Osteocyte (in vitro differentiated cells): ENCODE results near the gene DCAF10. TPM values are rescaled to one million over a fixed set of nuclear protein-coding genes. Genes with fewer than 3 reads are reported as not detected.
"Not testable (repeated sequence)": the region's sequence is repeated elsewhere in the genome, so short reads cannot be mapped to it uniquely, and the experiment has no call there.

Experiments
- DNase-seq: peaks from one replicate; pipeline ENCODE4 v3.0.0; 2021; ENCODE audit warnings: mixed read lengths; ENCODE audit not compliant: unreplicated experiment; ENCODE audit errors: extremely low spot score
- H3K27ac Mint-ChIP-seq: one replicate; pipeline ENCODE4 v1.8.0; 2021; ENCODE audit warnings: mild to moderate bottlenecking, mixed read lengths; ENCODE audit not compliant: unreplicated experiment
- H3K27me3 Mint-ChIP-seq: one replicate; pipeline ENCODE4 v1.8.0; 2021; ENCODE audit warnings: mixed read lengths; ENCODE audit not compliant: unreplicated experiment
- H3K36me3 Mint-ChIP-seq: one replicate; pipeline ENCODE4 v1.8.0; 2021; ENCODE audit warnings: mixed read lengths; ENCODE audit not compliant: unreplicated experiment
- H3K4me1 Mint-ChIP-seq: one replicate; pipeline ENCODE4 v1.8.0; 2021; ENCODE audit warnings: mixed read lengths; ENCODE audit not compliant: unreplicated experiment
- H3K4me3 Mint-ChIP-seq: one replicate; pipeline ENCODE4 v1.8.0; 2021; ENCODE audit warnings: mild to moderate bottlenecking, moderate library complexity, mixed read lengths; ENCODE audit not compliant: unreplicated experiment
- H3K9me3 Mint-ChIP-seq: one replicate; pipeline ENCODE4 v1.8.0; 2021; ENCODE audit warnings: mixed read lengths; ENCODE audit not compliant: unreplicated experiment
- total RNA-seq: library from RNA; stranded (reverse); gene quantifications from 2 replicates; pipeline ENCODE4 v1.2.1, GENCODE V29; 2021
- TF ChIP-seq, protein P1 (sequence below): fragments of 200-600 bp; sonication (generic); IDR thresholded peaks from 2 replicates; pipeline ENCODE4 v1.5.0; 2021; ENCODE audit warnings: antibody characterized with exemption, mild to moderate bottlenecking, moderate library complexity

The DCAF10 gene
- total RNA-seq, 1 donor from 2014 or later, result 27.7 TPM

DNA sequence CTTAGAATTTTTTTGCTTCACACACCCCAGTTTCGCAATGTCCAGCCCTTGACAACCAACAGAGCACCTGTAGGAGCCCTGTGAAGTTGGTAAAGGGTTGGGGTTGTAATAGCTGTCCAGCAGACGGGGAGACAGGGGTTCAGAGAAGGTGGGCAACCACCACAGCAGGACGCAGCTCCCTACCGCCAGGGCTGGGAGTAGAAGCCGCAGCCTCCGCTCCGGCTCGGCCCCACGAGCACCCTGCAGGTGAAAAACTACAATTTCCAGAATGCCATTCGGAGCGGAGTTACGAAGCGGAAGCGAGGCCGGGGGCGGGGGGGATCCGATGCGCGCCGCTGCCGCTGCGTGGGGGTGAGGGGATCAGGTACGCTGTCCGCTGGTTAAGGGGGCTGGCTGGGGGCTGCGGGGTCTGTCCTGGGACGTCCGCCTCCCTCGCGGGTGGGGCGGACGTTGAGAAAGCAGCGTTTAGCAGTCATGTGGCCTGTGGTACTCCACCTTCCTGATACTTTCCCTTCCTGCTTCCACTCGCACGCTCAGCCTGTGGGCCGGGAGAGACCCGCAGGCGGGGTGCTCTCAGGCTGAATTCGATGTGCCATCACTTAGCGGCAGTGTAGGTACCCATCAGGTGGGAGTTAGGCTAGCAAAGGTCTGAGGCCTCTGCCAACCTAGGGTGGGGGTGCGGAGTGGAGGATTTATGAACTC, 47.0 kb upstream of the DCAF10 start, which contains the start of gene TRMT10B:
Gene TRMT10B (plus strand): TSS at position 317 of the 702 bp plus-strand sequence. CDS start 8,127 bp downstream, outside the sequence.
- Mint-ChIP-seq H3K27me3 (peaks cover 3% of the 10 kb centered on the region), H3K9me3 (no peaks in the 10 kb centered on the region), H3K4me3 (peak within 1 kb of the TSS; percentile 99), H3K36me3 (peaks cover 6% of the 10 kb centered on the region), H3K27ac (peak within 1 kb of the TSS; percentile 97), H3K4me1 (peaks cover 10% of the 10 kb centered on the region)
- peak; percentile 89 for DNase-seq
- TF ChIP-seq, protein P1, sequence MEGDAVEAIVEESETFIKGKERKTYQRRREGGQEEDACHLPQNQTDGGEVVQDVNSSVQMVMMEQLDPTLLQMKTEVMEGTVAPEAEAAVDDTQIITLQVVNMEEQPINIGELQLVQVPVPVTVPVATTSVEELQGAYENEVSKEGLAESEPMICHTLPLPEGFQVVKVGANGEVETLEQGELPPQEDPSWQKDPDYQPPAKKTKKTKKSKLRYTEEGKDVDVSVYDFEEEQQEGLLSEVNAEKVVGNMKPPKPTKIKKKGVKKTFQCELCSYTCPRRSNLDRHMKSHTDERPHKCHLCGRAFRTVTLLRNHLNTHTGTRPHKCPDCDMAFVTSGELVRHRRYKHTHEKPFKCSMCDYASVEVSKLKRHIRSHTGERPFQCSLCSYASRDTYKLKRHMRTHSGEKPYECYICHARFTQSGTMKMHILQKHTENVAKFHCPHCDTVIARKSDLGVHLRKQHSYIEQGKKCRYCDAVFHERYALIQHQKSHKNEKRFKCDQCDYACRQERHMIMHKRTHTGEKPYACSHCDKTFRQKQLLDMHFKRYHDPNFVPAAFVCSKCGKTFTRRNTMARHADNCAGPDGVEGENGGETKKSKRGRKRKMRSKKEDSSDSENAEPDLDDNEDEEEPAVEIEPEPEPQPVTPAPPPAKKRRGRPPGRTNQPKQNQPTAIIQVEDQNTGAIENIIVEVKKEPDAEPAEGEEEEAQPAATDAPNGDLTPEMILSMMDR, result no peak

DNA sequence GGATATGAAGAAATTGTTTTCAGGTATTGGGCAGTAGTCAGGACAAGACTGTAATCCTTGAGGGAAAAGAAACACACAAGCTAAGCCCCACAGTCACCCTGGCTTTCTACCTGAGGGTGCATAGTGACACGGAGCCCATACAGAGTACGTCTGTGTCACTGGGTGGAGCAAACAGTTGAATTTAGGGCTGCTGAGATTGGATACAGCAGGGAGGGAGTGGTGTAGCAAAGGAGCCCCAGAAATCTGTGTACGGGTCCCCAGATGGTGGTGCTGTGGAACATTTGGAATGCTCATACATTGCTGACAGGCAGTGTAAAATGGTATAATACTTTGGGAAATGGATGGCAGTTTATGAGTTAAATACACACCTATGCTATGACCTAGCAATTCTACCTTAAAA, 41.9 kb upstream of the DCAF10 start:
- DNase-seq, result no peak
- no peaks in the 10 kb centered on the region for H3K27me3 Mint-ChIP-seq
- TF ChIP-seq, protein P1, result no peak
- no peak overlapping the region for H3K27ac Mint-ChIP-seq
- H3K4me3 Mint-ChIP-seq, result no peak overlapping the region
- peaks cover 10% of the 10 kb centered on the region for H3K4me1 Mint-ChIP-seq
- H3K9me3 Mint-ChIP-seq, result no peaks in the 10 kb centered on the region
- peaks cover 19% of the 10 kb centered on the region for H3K36me3 Mint-ChIP-seq

DNA sequence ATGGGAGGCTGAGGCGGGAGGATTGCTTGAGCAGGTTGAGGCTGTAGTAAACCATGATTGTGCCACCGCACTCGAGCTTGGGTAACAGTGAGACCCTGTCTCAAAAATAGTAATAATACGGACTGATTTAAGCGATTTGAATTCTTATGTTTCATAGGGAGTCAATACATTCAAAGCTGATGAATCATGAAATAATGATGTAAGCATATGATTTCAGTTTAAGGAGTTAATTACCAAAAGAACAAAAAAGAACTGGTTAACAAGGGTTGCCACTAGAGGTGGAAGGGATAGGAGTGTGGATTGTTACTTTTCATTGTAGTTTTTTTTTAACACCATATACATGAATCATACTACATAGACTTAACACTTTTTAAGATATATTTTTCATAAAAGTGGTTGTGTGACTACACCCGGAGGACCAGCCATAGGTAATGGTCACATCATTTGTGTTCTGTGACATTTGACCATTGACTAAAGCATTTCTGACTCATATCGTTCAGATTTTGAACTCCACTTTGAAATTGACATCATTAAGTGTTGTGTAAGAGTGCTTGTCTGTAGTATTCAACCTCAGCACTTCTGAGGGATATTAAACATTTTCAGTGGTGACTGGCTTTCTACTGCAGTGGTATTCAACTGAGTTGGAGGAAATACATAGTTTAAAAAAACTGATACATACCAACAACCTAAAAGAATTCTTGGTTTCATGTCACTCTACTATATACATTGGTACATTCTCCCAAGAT, 40.0 kb upstream of the DCAF10 start:
- no peak overlapping the region for H3K4me3 Mint-ChIP-seq
- no peaks in the 10 kb centered on the region for H3K9me3 Mint-ChIP-seq
- H3K4me1 Mint-ChIP-seq, result no peaks in the 10 kb centered on the region

DNA sequence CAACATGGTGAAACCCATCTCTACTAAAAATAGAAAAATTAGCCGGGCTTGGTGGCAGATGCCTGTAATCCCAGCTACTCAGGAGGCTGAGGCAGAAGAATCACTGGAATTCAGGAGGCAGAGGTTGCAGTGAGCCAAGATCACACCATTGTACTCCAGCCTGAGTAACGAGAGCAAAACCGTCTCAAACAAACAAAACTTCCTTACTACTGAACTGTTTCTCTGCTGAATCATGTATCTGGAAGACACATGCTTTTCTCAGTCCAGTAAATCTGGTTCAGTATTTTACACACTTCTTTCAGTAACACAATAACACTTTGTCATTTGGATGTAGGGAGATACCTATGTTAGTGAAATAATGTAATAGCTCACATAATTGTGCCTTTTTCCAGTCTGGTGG, 39.1 kb upstream of the DCAF10 start:
- no peak for DNase-seq
- peaks cover 28% of the 10 kb centered on the region for H3K36me3 Mint-ChIP-seq
- no peaks in the 10 kb centered on the region for H3K9me3 Mint-ChIP-seq
- H3K4me3 Mint-ChIP-seq, result no peak overlapping the region
- H3K27me3 Mint-ChIP-seq, result no peaks in the 10 kb centered on the region
- no peak overlapping the region for H3K27ac Mint-ChIP-seq
- H3K4me1 Mint-ChIP-seq, result no peaks in the 10 kb centered on the region
- TF ChIP-seq, protein P1, result no peak

More for the DNA sequence above, 40.0 kb upstream of the DCAF10 start:
- H3K36me3 Mint-ChIP-seq, result peaks cover 24% of the 10 kb centered on the region
- DNase-seq, result no peak
- H3K27ac Mint-ChIP-seq, result no peak overlapping the region
- TF ChIP-seq, protein P1, result no peak
- H3K27me3 Mint-ChIP-seq, result no peaks in the 10 kb centered on the region

DNA sequence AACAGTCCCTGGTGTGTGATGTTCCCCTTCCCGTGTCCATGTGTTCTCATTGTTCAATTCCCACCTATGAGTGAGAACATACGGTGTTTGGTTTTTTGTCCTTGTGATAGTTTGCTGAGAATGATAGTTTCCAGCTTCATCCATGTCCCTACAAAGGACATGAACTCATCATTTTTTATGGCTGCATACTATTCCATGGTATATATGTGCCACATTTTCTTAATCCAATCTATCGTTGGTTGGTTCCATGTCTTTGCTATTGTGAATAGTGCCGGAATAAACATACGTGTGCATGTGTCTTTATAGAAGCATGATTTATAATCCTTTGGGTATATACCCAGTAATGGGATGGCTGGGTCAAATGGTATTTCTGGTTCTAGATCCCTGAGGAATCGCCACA, 35.3 kb upstream of the DCAF10 start:
- not testable (repeated sequence) for H3K9me3 Mint-ChIP-seq, H3K4me1 Mint-ChIP-seq, H3K27me3 Mint-ChIP-seq, H3K4me3 Mint-ChIP-seq, DNase-seq, H3K27ac Mint-ChIP-seq
- peaks cover 36% of the 10 kb centered on the region for H3K36me3 Mint-ChIP-seq
